CD4-positive, alpha-beta memory T cell (primary cell): Measurements from ENCODE around the gene EML6. TPM values are rescaled to one million over a fixed set of nuclear protein-coding genes. Genes with fewer than 3 reads are reported as not detected.

Source experiments
- CTCF ChIA-PET: fragments of 350-600 bp; sonication (Branson Sonifier 250); formaldehyde crosslinking; loops from one replicate; lab custom pipeline; 2021; ENCODE audit warnings: inconsistent platforms; ENCODE audit not compliant: partially characterized antibody; lab: Charles Lee
- POLR2A ChIA-PET: fragments of 350-600 bp; sonication (Branson Sonifier 250); formaldehyde crosslinking; loops from one replicate; lab custom pipeline; 2021; ENCODE audit not compliant: partially characterized antibody; lab: Charles Lee
- DNase-seq, 5 donors: peaks; one replicate each; pipeline versions ENCODE4 v3.0.0 to v3.0.0-alpha.2; 2020 to 2022; ENCODE audit warnings: mixed read lengths in 1 of 5
- H3K27ac ChIP-seq: one replicate; pipeline ENCODE4 v1.7.0; 2013; ENCODE audit warnings: low read depth, low read length
- H3K27me3 ChIP-seq: 2 replicates; pipeline ENCODE4 v1.7.0; 2013; ENCODE audit warnings: mild to moderate bottlenecking, low read length, moderate library complexity; ENCODE audit not compliant: insufficient read depth
- H3K36me3 ChIP-seq: 2 replicates; pipeline ENCODE4 v1.7.0; 2013; ENCODE audit warnings: mild to moderate bottlenecking, low read length, moderate library complexity; ENCODE audit not compliant: insufficient read depth
- H3K4me1 ChIP-seq: 2 replicates; pipeline ENCODE4 v1.7.0; 2013; ENCODE audit warnings: mild to moderate bottlenecking, low read length, moderate library complexity; ENCODE audit not compliant: insufficient read depth
- H3K4me3 ChIP-seq, 2 donors: one replicate each; pipeline ENCODE4 v1.7.0; 2013; ENCODE audit warnings: low read length in 2 of 2, mild to moderate bottlenecking in 1 of 2
- H3K9me3 ChIP-seq, 2 donors: one replicate each; pipeline ENCODE4 v1.7.0; 2013; ENCODE audit warnings: low read length in 2 of 2, control low read depth in 1 of 2; ENCODE audit not compliant: control insufficient read depth in 1 of 2
- H3K27ac Mint-ChIP-seq, 7 donors: one replicate each; pipeline ENCODE4 v1.8.0; 2020 to 2021; ENCODE audit warnings: mixed read lengths in 7 of 7, mild to moderate bottlenecking in 6 of 7, inconsistent platforms in 3 of 7, moderate library complexity in 3 of 7
- H3K27me3 Mint-ChIP-seq, 2 donors: one replicate each; pipeline ENCODE4 v1.8.0; 2020 to 2021; ENCODE audit warnings: mixed read lengths in 2 of 2
- H3K36me3 Mint-ChIP-seq, 2 donors: one replicate each; pipeline ENCODE4 v1.8.0; 2020 to 2021; ENCODE audit warnings: mixed read lengths in 2 of 2, inconsistent platforms in 1 of 2, mild to moderate bottlenecking in 1 of 2
- H3K4me1 Mint-ChIP-seq, 4 donors: one replicate each; pipeline ENCODE4 v1.8.0; 2020 to 2021; ENCODE audit warnings: mixed read lengths in 4 of 4, mild to moderate bottlenecking in 1 of 4
- H3K4me3 Mint-ChIP-seq, 8 donors: one replicate each; pipeline ENCODE4 v1.8.0; 2020 to 2021; ENCODE audit warnings: mixed read lengths in 8 of 8, mild to moderate bottlenecking in 7 of 8, moderate library complexity in 6 of 8, inconsistent platforms in 3 of 8
- H3K9me3 Mint-ChIP-seq, 8 donors: one replicate each; pipeline ENCODE4 v1.8.0; 2020 to 2021; ENCODE audit warnings: mixed read lengths in 8 of 8, mild to moderate bottlenecking in 5 of 8, inconsistent platforms in 3 of 8, moderate library complexity in 1 of 8
- intact Hi-C: fragments of 100-400 bp; cut with micrococcal nuclease; formaldehyde crosslinking; loops from one replicate; pipeline ENCODE4 v1.15.1; 2023
- polyA plus RNA-seq, 2 donors: library from polyadenylated mRNA; unstranded; fragments of 300-500 nt; fragmentation: Illumina TruSeq; gene quantifications; one replicate each; pipeline ENCODE4 v1.2.3, GENCODE V29; 2021
- total RNA-seq, 2 experiments: library from RNA; stranded (reverse); gene quantifications; one replicate each; pipeline ENCODE4 v1.2.3, GENCODE V29; 2021

Gene EML6
- total and polyA plus RNA-seq, 4 experiments from 2014 or later, result 0.02 to 3.9 (median 1.8) TPM; not detected in 1

GRCh38 chr2:54787755-54788366 is 64.4 kb downstream of the EML6 start:
- Mint-ChIP-seq H3K9me3 (no peaks in the 10 kb centered on the region), H3K27ac (no peak overlapping the region), H3K4me1 (no peaks in the 10 kb centered on the region), H3K36me3 (no peaks in the 10 kb centered on the region), H3K4me3 (no peak overlapping the region), H3K27me3 (peaks cover 1 to 5% of the 10 kb centered on the region in 2 donors)
- intact Hi-C loops, result no loop called here
- no peak for DNase-seq
- Histone ChIP-seq H3K4me3 (no peak overlapping the region), H3K9me3 (no peaks in the 10 kb centered on the region), H3K27me3 (no peaks in the 10 kb centered on the region), H3K4me1 (no peaks in the 10 kb centered on the region), H3K36me3 (no peaks in the 10 kb centered on the region), H3K27ac (no peak overlapping the region)
- ChIA-PET CTCF (interaction anchor here (1.4 kb wide), 1 partner anchor 50 kb away, joined by 3 read pairs; no protein-coding TSS in a partner anchor), POLR2A (no interaction called here)

GRCh38 chr2:54789878-54790277 is 66.4 kb downstream of the EML6 start:
- no peak for DNase-seq
- no peak overlapping the region for H3K27ac ChIP-seq
- no peaks in the 10 kb centered on the region for H3K9me3 Mint-ChIP-seq
- H3K36me3 ChIP-seq, result no peaks in the 10 kb centered on the region
- H3K9me3 ChIP-seq, result no peaks in the 10 kb centered on the region
- no peaks in the 10 kb centered on the region for H3K4me1 Mint-ChIP-seq
- H3K4me3 ChIP-seq, result no peak overlapping the region
- no peaks in the 10 kb centered on the region for H3K4me1 ChIP-seq
- no peak overlapping the region for H3K4me3 Mint-ChIP-seq
- peaks cover under 1 to 5% of the 10 kb centered on the region in 2 donors for H3K27me3 Mint-ChIP-seq
- no peaks in the 10 kb centered on the region for H3K27me3 ChIP-seq
- intact Hi-C loops, result no loop called here
- ChIA-PET CTCF (no interaction called here), POLR2A (no interaction called here)
- H3K36me3 Mint-ChIP-seq, result no peaks in the 10 kb centered on the region
- no peak overlapping the region for H3K27ac Mint-ChIP-seq

- Histone ChIP-seq H3K27me3 (no peaks in the 10 kb centered on the region), H3K4me1 (no peaks in the 10 kb centered on the region), H3K9me3 (no peaks in the 10 kb centered on the region), H3K4me3 (no peak overlapping the region), H3K27ac (no peak overlapping the region), H3K36me3 (no peaks in the 10 kb centered on the region)
- intact Hi-C loops, result no loop called here
- Mint-ChIP-seq H3K4me3 (no peak overlapping the region), H3K27me3 (peaks cover 0 to 2% of the 10 kb centered on the region in 2 donors), H3K4me1 (no peaks in the 10 kb centered on the region), H3K36me3 (no peaks in the 10 kb centered on the region), H3K27ac (no peak overlapping the region), H3K9me3 (no peaks in the 10 kb centered on the region)
- ChIA-PET POLR2A (no interaction called here), CTCF (no interaction called here)
- DNase-seq, result no peak
These were observed 68.4 kb downstream of the EML6 start for GRCh38 chr2:54791831-54792230.

DNA sequence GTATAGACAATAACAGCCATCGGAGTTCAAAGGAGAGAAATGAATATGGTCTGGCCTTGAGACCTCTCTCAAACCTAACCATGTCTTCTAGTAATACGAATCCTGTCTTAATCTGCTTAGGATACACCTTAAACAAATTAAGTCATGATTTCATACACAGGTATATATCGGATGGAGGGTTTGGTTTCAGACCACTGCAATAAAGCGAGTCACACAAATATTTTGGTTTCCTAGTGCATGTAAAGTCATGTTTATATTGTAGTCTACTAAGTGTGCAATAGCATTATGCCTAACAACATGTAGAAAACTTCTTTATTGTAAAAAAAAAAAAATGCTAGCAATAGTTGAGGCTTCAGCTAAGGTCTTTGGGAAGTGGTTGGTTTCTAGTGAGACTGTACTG is 73.8 kb downstream of the EML6 start:
- H3K9me3 ChIP-seq, result no peaks in the 10 kb centered on the region
- H3K4me3 ChIP-seq, result no peak overlapping the region
- H3K36me3 ChIP-seq, result no peaks in the 10 kb centered on the region
- ChIA-PET POLR2A (no interaction called here), CTCF (no interaction called here)
- no peak overlapping the region for H3K27ac ChIP-seq
- H3K4me3 Mint-ChIP-seq, result no peak overlapping the region
- no peak overlapping the region for H3K27ac Mint-ChIP-seq
- no peaks in the 10 kb centered on the region for H3K27me3 ChIP-seq
- no peaks in the 10 kb centered on the region for H3K4me1 Mint-ChIP-seq
- no peaks in the 10 kb centered on the region for H3K4me1 ChIP-seq
- intact Hi-C loops, result no loop called here
- peaks cover 0 to 2% (median 0%) of the 10 kb centered on the region in 8 donors for H3K9me3 Mint-ChIP-seq
- peaks cover 1 to 4% of the 10 kb centered on the region in 2 donors for H3K27me3 Mint-ChIP-seq
- no peak for DNase-seq
- no peaks in the 10 kb centered on the region for H3K36me3 Mint-ChIP-seq

GRCh38 chr2:54801352-54801751 is 77.9 kb downstream of the EML6 start:
- Histone ChIP-seq H3K4me3 (no peak overlapping the region), H3K4me1 (no peaks in the 10 kb centered on the region), H3K27ac (no peak overlapping the region), H3K36me3 (no peaks in the 10 kb centered on the region), H3K27me3 (no peaks in the 10 kb centered on the region), H3K9me3 (no peaks in the 10 kb centered on the region)
- no peak for DNase-seq
- no peak overlapping the region for H3K27ac Mint-ChIP-seq
- H3K4me3 Mint-ChIP-seq, result no peak overlapping the region
- intact Hi-C loops, result no loop called here
- peaks cover 4% of the 10 kb centered on the region in 2 donors for H3K27me3 Mint-ChIP-seq
- POLR2A ChIA-PET, result no interaction called here
- H3K4me1 Mint-ChIP-seq, result peaks cover 4 to 8% (median 5%) of the 10 kb centered on the region in 4 donors
- peaks cover 0 to 5% (median 3%) of the 10 kb centered on the region in 8 donors for H3K9me3 Mint-ChIP-seq
- CTCF ChIA-PET, result no interaction called here
- no peaks in the 10 kb centered on the region for H3K36me3 Mint-ChIP-seq

DNA sequence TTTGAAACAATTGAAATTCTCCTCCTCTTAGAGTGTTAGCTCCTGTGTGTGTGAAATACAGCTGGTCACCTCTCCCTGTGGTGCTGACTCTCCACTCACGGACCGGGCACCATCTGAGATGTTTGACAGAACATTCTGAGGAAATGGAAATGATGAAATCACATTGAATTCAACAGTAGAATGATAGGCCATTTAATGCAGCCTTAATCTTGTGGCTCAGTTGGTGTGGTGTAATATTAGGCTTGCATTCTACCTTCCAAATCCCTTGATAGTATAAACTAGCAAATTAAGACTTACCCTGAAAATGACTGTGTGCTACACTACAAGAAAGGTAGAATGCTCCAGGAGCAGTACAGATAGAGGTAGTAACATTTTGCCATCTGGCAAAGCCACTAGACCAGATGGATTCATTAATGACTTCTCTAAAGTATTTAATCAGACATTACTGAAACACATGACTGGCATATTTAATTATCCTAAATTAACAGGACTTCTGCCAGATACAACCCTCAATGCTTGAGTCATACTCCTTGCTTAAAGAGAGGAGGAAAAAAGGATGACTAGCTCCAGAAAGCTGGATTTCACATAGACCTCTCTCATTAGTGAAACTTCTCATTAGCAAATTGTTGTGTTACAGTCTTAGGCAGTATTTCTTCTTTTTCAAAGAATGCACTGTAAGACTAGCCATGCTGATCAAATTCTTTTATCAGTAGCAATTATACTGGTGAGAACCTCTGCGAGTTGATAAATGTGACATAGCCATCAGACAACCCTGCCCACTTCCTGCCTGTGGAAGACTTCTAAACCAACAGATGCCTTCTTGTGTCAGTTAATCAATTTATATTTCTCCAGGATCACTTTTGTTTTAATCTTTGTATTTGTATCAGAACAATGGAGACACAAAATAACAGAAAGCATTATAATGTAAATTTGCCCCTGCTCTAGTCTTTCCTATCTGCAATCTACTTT is 80.6 kb downstream of the EML6 start:
- CTCF ChIA-PET, result interaction anchor here (0.7 to 1.2 kb wide), 2 partner anchors 14 to 35 kb away, joined by 3 read pairs; no protein-coding TSS in a partner anchor
- Mint-ChIP-seq H3K4me3 (no peak overlapping the region), H3K9me3 (peaks cover 0 to 5% (median 3%) of the 10 kb centered on the region in 8 donors), H3K36me3 (no peaks in the 10 kb centered on the region), H3K27ac (no peak overlapping the region), H3K27me3 (peaks cover 8 to 9% of the 10 kb centered on the region in 2 donors), H3K4me1 (peaks cover 4 to 8% (median 5%) of the 10 kb centered on the region in 4 donors)
- Histone ChIP-seq H3K4me1 (no peaks in the 10 kb centered on the region), H3K36me3 (no peaks in the 10 kb centered on the region), H3K4me3 (no peak overlapping the region), H3K27ac (no peak overlapping the region), H3K9me3 (no peaks in the 10 kb centered on the region), H3K27me3 (no peaks in the 10 kb centered on the region)
- POLR2A ChIA-PET, result no interaction called here
- intact Hi-C loops, result no loop called here
- no peak for DNase-seq

DNA sequence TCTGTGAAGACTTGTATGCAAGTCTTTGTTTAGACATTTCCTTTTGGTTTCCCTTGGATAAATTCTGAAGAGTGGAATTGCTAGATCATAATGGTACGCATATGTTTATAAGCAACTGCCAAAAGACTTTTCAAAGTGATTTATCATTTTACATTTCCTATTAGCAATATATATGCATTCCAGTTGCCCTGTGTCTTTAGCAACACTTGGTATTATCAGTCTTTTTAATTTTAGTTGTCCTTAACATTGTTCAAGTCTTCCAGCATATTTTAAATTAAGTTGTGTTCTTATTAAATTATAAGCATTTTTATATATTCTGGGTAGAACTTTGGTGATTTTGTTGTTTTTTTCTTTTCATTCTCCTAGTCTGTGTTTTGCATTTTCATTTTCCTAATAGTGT is 81.8 kb downstream of the EML6 start:
- no peak for DNase-seq
- peaks cover 4 to 8% (median 5%) of the 10 kb centered on the region in 4 donors for H3K4me1 Mint-ChIP-seq
- POLR2A ChIA-PET, result no interaction called here
- no peak overlapping the region for H3K4me3 Mint-ChIP-seq
- CTCF ChIA-PET, result interaction anchor here (1.2 kb wide), 1 partner anchor 13 kb away, joined by 3 read pairs; no protein-coding TSS in a partner anchor
- H3K4me1 ChIP-seq, result no peaks in the 10 kb centered on the region
- H3K9me3 ChIP-seq, result no peaks in the 10 kb centered on the region
- no peaks in the 10 kb centered on the region for H3K27me3 ChIP-seq
- peaks cover 9 to 12% of the 10 kb centered on the region in 2 donors for H3K27me3 Mint-ChIP-seq
- no peak overlapping the region for H3K27ac ChIP-seq
- intact Hi-C loops, result no loop called here
- H3K36me3 Mint-ChIP-seq, result no peaks in the 10 kb centered on the region
- H3K27ac Mint-ChIP-seq, result no peak overlapping the region
- H3K4me3 ChIP-seq, result no peak overlapping the region
- H3K36me3 ChIP-seq, result no peaks in the 10 kb centered on the region
- peaks cover 0 to 5% (median 3%) of the 10 kb centered on the region in 8 donors for H3K9me3 Mint-ChIP-seq
